H9 (cell line): ENCODE data around the gene TEX48. TPM values are rescaled to one million over a fixed set of nuclear protein-coding genes. Genes with fewer than 3 reads are reported as not detected.
A peak's percentile ranks its signal among the peaks of the same experiment; 100 is the strongest.

Source experiments
- DNase-seq: peaks from one replicate; pipeline ENCODE4 v3.0.0-alpha.2; 2017
- H2AFZ ChIP-seq: one replicate; pipeline ENCODE4 v1.6.1; 2013; ENCODE audit warnings: mild to moderate bottlenecking, low read length, control low read depth, moderate library complexity
- H2AK5ac ChIP-seq: 2 replicates; pipeline ENCODE4 v1.6.1; 2013; ENCODE audit warnings: low read length, control low read depth, mixed read lengths; ENCODE audit not compliant: insufficient read length
- H2BK120ac ChIP-seq: one replicate; pipeline ENCODE4 v1.6.1; 2013; ENCODE audit warnings: low read depth, mild to moderate bottlenecking, low read length, control low read depth, inconsistent platforms; ENCODE audit not compliant: poor library complexity, severe bottlenecking
- H2BK12ac ChIP-seq: 2 replicates; pipeline ENCODE4 v1.6.1; 2013; ENCODE audit warnings: low read length, control low read depth, mixed read lengths, low read depth; ENCODE audit not compliant: insufficient read length
- H2BK15ac ChIP-seq: 2 replicates; pipeline ENCODE4 v1.6.1; 2013; ENCODE audit warnings: low read depth, low read length, control low read depth
- H2BK20ac ChIP-seq: one replicate; pipeline ENCODE4 v1.6.1; 2013; ENCODE audit warnings: low read depth, mild to moderate bottlenecking, low read length, control low read depth, inconsistent platforms; ENCODE audit not compliant: poor library complexity, severe bottlenecking
- H2BK5ac ChIP-seq: 2 replicates; pipeline ENCODE4 v1.6.1; 2013; ENCODE audit warnings: low read length, control low read depth, mixed read lengths; ENCODE audit not compliant: insufficient read length
- H3K14ac ChIP-seq: 2 replicates; pipeline ENCODE4 v1.6.1; 2013; ENCODE audit warnings: low read length, control low read depth; ENCODE audit not compliant: insufficient read depth
- H3K18ac ChIP-seq: 2 replicates; pipeline ENCODE4 v1.6.1; 2013; ENCODE audit warnings: low read depth, mild to moderate bottlenecking, mixed read lengths, low read length, control low read depth; ENCODE audit not compliant: insufficient read length
- H3K23ac ChIP-seq: 2 replicates; pipeline ENCODE4 v1.6.1; 2013; ENCODE audit warnings: low read length, control low read depth, mixed read lengths, low read depth; ENCODE audit not compliant: insufficient read length
- H3K23me2 ChIP-seq: 2 replicates; pipeline ENCODE4 v1.6.1; 2013; ENCODE audit warnings: low read depth, mild to moderate bottlenecking, mixed read lengths, low read length, control low read depth; ENCODE audit not compliant: insufficient read length, poor library complexity, severe bottlenecking
- H3K27ac ChIP-seq: 2 replicates; pipeline ENCODE4 v1.5.1; 2013; ENCODE audit warnings: low read length, control low read depth, mixed read lengths, low read depth; ENCODE audit not compliant: insufficient read length
- H3K27me3 ChIP-seq: 2 replicates; pipeline ENCODE4 v1.6.1; 2013; ENCODE audit warnings: low read length, control low read depth, inconsistent platforms; ENCODE audit not compliant: insufficient read depth
- H3K4ac ChIP-seq: 2 replicates; pipeline ENCODE4 v1.6.1; 2013; ENCODE audit warnings: low read depth, mild to moderate bottlenecking, control low read depth, inconsistent platforms, low read length, moderate library complexity
- H3K4me1 ChIP-seq: 2 replicates; pipeline ENCODE4 v1.6.1; 2013; ENCODE audit warnings: low read length, control low read depth, inconsistent platforms; ENCODE audit not compliant: insufficient read depth
- H3K4me2 ChIP-seq: 2 replicates; pipeline ENCODE4 v1.6.1; 2013; ENCODE audit warnings: low read length, control low read depth, mixed read lengths; ENCODE audit not compliant: insufficient read length, insufficient read depth
- H3K56ac ChIP-seq: 2 replicates; pipeline ENCODE4 v1.6.1; 2013; ENCODE audit warnings: low read depth, mild to moderate bottlenecking, mixed read lengths, low read length, control low read depth; ENCODE audit not compliant: insufficient read length
- H3K79me1 ChIP-seq: 2 replicates; pipeline ENCODE4 v1.6.1; 2013; ENCODE audit warnings: low read depth, mild to moderate bottlenecking, moderate library complexity, low read length, control low read depth, inconsistent platforms; ENCODE audit not compliant: insufficient read depth, poor library complexity, severe bottlenecking
- H3K79me2 ChIP-seq: 2 replicates; pipeline ENCODE4 v1.6.1; 2013; ENCODE audit warnings: low read length, control low read depth, inconsistent platforms; ENCODE audit not compliant: insufficient read depth
- H3K9ac ChIP-seq: 2 replicates; pipeline ENCODE4 v1.6.1; 2013; ENCODE audit warnings: low read length, control low read depth, mixed read lengths; ENCODE audit not compliant: insufficient read length; ENCODE audit errors: extremely low read depth
- H3K9me3 ChIP-seq: one replicate; pipeline ENCODE4 v1.6.1; 2013; ENCODE audit warnings: low read depth, low read length, inconsistent platforms; ENCODE audit not compliant: control insufficient read depth
- H3T11ph ChIP-seq: one replicate; pipeline ENCODE4 v1.6.1; 2013; ENCODE audit warnings: mild to moderate bottlenecking, low read length, control low read depth, inconsistent platforms
- H4K20me1 ChIP-seq: one replicate; pipeline ENCODE4 v1.6.1; 2013; ENCODE audit not compliant: control insufficient read depth, insufficient read length, insufficient read depth
- H4K5ac ChIP-seq: 2 replicates; pipeline ENCODE4 v1.6.1; 2013; ENCODE audit warnings: low read depth, mild to moderate bottlenecking, mixed read lengths, low read length, control low read depth; ENCODE audit not compliant: insufficient read length
- H4K8ac ChIP-seq: replicated peaks from 2 replicates; pipeline ENCODE4 v1.6.1; 2013; ENCODE audit warnings: low read length, control low read depth, mixed read lengths, low read depth; ENCODE audit not compliant: insufficient read length
- H4K91ac ChIP-seq: 2 replicates; pipeline ENCODE4 v1.6.1; 2013; ENCODE audit warnings: low read depth, mild to moderate bottlenecking, moderate library complexity, mixed read lengths, low read length, control low read depth; ENCODE audit not compliant: insufficient read length
- H3K27ac Mint-ChIP-seq, 3 experiments: 2 replicates in 2 of 3; 3 replicates in 1 of 3; pipeline ENCODE4 v1.8.0; 2020 to 2021; ENCODE audit warnings: mixed read lengths in 3 of 3, mild to moderate bottlenecking in 1 of 3, moderate library complexity in 1 of 3
- H3K27me3 Mint-ChIP-seq: 2 replicates; pipeline ENCODE4 v1.8.0; 2021; ENCODE audit warnings: low read depth, mild to moderate bottlenecking, moderate library complexity, mixed read lengths
- H3K36me3 Mint-ChIP-seq, 3 experiments: 2 replicates in 2 of 3; 3 replicates in 1 of 3; pipeline ENCODE4 v1.8.0; 2020 to 2021; ENCODE audit warnings: low read depth in 3 of 3, mixed read lengths in 3 of 3; ENCODE audit not compliant: insufficient read depth in 1 of 3
- H3K4me1 Mint-ChIP-seq, 2 experiments: 2 replicates each; pipeline ENCODE4 v1.8.0; 2020; ENCODE audit warnings: mixed read lengths in 2 of 2
- H3K4me3 Mint-ChIP-seq, 2 experiments: 2 replicates in 1 of 2; 3 replicates in 1 of 2; pipeline ENCODE4 v1.8.0; 2020 to 2021; ENCODE audit warnings: mild to moderate bottlenecking in 2 of 2, mixed read lengths in 2 of 2, moderate library complexity in 1 of 2
- H3K9me3 Mint-ChIP-seq, 2 experiments: 2 replicates in 1 of 2; 3 replicates in 1 of 2; pipeline ENCODE4 v1.8.0; 2020; ENCODE audit warnings: mild to moderate bottlenecking in 2 of 2, mixed read lengths in 2 of 2, moderate library complexity in 1 of 2
- WGBS: extraction: QIAGEN DNeasy Blood & Tissue Kit; methylation state at CpG from one replicate; pipeline ENCODE4 v1.1.7; 2013; ENCODE audit warnings: missing lambda C conversion rate, low lambda C conversion rate, mixed read lengths; ENCODE audit not compliant: insufficient read length; ENCODE audit errors: extremely low coverage; 5-methylcytosine and 5-hydroxymethylcytosine counted together
- long read RNA-seq: library from polyadenylated mRNA; unstranded; transcript quantifications from one replicate; pipeline ENCODE4 v2.0.0, GENCODE V29; 2020
- total RNA-seq: library from RNA; stranded (reverse); gene quantifications from 2 replicates; pipeline ENCODE4 v1.2.1, GENCODE V29; 2021
- TF ChIP-seq, protein P1 (sequence below): fragments of 200-600 bp; sonication (generic); conservative IDR thresholded peaks from 3 replicates; pipeline ENCODE4 v1.8.0; 2021; ENCODE audit warnings: antibody characterized with exemption, mild to moderate bottlenecking

The TEX48 gene, protein sequence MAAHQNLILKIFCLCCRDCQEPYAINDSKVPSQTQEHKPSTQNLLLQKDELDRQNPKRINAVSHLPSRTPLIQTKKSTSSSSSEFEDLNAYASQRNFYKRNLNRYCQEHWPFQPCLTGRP
- not detected in 2 replicates for total RNA-seq
- long read RNA-seq = 0 reads

DNA sequence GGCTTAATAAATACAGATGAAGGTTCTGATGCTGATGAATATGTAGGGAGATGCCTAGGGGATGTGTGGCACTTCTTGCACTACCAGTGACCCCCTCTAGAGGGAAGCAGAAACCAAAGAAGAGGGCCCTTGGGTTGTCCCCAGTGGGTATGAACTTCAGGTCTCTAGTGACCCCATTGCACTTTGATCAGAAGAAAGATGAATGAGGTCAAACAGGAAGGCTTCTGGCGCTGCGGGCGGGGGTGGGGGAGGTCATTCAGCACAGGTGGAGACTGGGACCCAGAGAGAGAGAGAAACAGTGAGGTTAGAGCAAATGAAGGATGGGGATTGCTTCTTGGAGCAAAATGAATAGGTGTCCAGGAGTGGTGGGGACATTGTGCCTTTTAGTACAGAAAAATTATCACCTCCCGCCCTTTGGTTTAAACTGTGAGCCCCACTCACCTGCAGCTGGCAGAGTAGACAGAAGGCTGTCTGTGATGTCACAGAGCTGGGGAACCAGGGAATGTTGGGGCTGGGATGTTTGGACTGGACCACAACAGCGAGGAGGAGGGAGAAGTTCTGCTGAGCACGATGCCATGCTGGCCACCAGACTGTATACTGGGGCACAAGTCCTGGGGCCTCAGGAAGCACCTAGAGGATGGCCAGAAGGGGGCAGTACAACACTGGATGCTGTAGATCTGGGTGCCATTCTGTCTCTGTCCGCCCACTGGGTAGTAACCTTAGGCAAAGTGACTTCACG lies at the start of gene TEX48:
TEX48 (minus strand) TSS at position 599 of the 739 bp plus-strand sequence. CDS start 10,469 bp downstream, outside the sequence.
- Histone ChIP-seq H3K4me2 (no peak within 1 kb of the TSS), H3K18ac (no peak within 1 kb of the TSS)

More for the DNA sequence above, at the start of gene TEX48:
- no peak within 1 kb of the TSS for H2AFZ ChIP-seq
- Mint-ChIP-seq H3K27me3 (peaks cover 25% of the 10 kb centered on the region), H3K27ac (no peak within 1 kb of the TSS), H3K36me3 (no peaks in the 10 kb centered on the region), H3K9me3 (no peaks in the 10 kb centered on the region; a peak in 1 of 5 replicates), H3K4me1 (peaks cover 2 to 8% of the 10 kb centered on the region in 2 experiments), H3K4me3 (no peak within 1 kb of the TSS)
- H4K5ac ChIP-seq = no peak within 1 kb of the TSS
- H3K23ac ChIP-seq = no peak within 1 kb of the TSS
- WGBS = no CpG with 5 or more reads among the region's 8 CpGs
- H2BK20ac ChIP-seq = no peak within 1 kb of the TSS
- no peak within 1 kb of the TSS for H3K4ac ChIP-seq
- no peak within 1 kb of the TSS for H3T11ph ChIP-seq
- H2AK5ac ChIP-seq = no peak within 1 kb of the TSS
- H3K4me1 ChIP-seq = no peaks in the 10 kb centered on the region
- H3K56ac ChIP-seq = no peak within 1 kb of the TSS
- no peaks in the 10 kb centered on the region for H3K9me3 ChIP-seq
- no peaks in the 10 kb centered on the region for H3K79me2 ChIP-seq
- H3K9ac ChIP-seq = no peak within 1 kb of the TSS
- H3K23me2 ChIP-seq = no peaks in the 10 kb centered on the region
- H2BK5ac ChIP-seq = no peak within 1 kb of the TSS
- peak; percentile 85 for DNase-seq
- no peaks in the 10 kb centered on the region for H3K79me1 ChIP-seq
- H3K27ac ChIP-seq = no peak within 1 kb of the TSS
- H2BK15ac ChIP-seq = no peak within 1 kb of the TSS
- TF ChIP-seq, protein P1, sequence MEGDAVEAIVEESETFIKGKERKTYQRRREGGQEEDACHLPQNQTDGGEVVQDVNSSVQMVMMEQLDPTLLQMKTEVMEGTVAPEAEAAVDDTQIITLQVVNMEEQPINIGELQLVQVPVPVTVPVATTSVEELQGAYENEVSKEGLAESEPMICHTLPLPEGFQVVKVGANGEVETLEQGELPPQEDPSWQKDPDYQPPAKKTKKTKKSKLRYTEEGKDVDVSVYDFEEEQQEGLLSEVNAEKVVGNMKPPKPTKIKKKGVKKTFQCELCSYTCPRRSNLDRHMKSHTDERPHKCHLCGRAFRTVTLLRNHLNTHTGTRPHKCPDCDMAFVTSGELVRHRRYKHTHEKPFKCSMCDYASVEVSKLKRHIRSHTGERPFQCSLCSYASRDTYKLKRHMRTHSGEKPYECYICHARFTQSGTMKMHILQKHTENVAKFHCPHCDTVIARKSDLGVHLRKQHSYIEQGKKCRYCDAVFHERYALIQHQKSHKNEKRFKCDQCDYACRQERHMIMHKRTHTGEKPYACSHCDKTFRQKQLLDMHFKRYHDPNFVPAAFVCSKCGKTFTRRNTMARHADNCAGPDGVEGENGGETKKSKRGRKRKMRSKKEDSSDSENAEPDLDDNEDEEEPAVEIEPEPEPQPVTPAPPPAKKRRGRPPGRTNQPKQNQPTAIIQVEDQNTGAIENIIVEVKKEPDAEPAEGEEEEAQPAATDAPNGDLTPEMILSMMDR = peak; percentile 70
- H3K14ac ChIP-seq = no peak within 1 kb of the TSS
- no peak within 1 kb of the TSS for H2BK12ac ChIP-seq
- H2BK120ac ChIP-seq = no peak within 1 kb of the TSS
- no peaks in the 10 kb centered on the region for H4K20me1 ChIP-seq
- no peak within 1 kb of the TSS for H4K8ac ChIP-seq
- H4K91ac ChIP-seq = no peak within 1 kb of the TSS
- no peaks in the 10 kb centered on the region for H3K27me3 ChIP-seq
